NCI-H524 (cell line): ENCODE results near the gene TENM4.

Experiments used
- DNase-seq, 2 experiments: peaks; one replicate each; lab custom pipeline; 2025; lab: John Stamatoyannopoulos, UW

The TENM4 gene

DNA sequence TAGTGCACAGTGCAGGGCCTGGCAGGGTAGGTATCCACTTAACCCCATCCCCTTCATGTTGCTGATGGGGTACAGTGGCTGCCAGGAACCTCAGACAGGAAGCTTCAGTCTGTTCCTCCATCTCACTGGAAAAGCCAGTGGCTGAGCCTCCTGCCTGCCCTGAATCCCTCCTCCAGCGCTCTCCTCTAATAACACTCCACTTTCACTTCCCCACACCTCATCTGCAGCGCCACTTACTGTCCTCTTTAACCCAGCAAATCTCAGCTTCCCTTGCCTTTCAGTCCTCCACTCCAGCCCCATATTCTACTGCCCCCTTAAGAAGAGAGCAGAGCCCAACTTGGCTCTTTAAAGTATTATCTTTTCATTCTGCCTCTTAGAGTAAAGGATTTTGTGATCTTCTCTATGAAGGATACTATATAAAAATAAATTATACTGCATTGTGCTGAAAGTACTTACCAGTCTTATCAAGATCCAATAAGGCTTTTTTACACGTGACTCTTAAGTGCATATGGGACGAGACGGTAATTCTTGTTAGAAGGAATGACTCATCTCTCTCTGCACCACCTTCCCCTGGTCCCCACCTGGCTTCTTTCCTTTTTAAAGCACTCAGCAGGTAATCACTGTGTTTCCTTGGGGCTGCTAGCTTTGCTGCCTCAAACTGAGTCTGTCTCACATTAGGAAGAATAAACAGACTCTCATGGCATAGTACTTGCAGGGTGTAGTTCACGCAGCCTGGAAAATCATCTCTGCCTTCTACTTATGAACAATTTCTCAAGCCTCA is 628.1 kb downstream of the TENM4 start:
- DNase-seq: peak; percentile 11 to 60

DNA sequence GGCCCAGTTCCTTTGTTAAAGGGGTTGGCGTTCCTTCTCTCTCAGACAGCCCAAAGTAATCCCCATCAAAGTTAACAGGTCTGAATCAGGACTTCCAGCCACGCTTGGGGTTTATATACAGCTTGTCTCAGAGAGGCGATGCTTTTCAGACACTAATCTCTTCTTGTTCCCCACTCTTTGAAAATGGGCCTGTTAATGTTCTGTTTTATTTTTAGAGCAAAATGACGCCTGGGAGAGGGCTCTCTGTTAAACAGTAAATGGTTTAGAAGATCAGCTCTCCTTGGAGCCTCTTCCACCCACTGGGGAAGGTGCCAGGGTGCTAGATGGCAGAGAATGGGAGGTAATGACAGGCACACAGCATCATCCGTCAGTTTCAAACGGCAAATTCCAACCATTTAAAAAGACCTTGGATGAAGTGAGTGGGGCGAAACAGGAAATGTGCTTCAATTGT is 630.2 kb downstream of the TENM4 start:
- DNase-seq: no peak

DNA sequence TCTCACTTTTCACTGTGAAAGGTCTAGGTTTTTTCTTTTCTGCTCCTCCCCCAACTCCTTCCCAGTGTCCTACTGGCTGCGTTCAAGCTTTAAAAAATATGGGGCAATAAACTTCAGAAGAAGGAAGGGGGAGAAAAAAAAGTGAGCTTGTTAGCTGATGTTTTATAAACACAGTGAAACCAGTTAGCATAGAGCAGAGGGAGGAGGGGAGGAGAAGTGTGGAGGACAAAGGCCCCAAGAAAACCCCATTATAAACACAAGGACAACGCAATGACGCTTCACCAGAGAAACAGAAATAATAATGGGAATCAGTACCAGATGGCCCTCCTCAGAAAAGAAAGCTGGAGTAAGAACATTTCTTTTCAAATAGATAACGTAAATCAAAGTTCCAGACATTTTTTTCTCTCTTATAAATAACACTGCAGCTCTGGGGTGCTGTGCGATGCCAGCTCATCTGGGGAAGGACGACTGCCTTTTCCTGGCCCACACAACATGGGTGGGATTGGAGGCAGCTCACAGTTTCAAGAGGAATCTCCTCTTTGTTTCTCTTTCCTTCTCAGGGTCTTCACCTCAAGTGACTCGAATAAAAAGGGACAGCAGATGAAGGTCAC is 630.8 kb downstream of the TENM4 start:
- DNase-seq: no peak

GRCh38 chr11:78808923-78809322 is 631.9 kb downstream of the TENM4 start:
- peak; percentile 6 to 42 for DNase-seq

DNA sequence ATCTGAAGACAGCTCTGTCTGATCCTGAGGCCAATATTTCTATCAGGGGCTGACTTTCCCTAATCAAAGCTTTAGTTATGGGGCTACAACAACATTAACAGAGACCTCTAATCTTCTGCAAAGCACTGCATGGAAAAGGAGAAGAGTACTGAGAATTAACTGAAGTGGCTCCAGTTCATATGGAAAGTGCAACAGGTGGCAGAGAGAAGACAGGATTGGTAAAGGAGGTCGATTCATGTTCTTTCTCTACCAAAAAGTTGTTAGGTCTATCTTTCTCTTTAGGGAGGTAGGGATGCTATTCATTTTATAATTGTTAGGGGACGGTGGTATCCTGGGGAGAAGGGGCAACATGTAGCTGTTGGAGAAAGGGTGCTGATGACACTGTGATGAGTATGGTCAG is 633.5 kb downstream of the TENM4 start:
- DNase-seq: no peak

DNA sequence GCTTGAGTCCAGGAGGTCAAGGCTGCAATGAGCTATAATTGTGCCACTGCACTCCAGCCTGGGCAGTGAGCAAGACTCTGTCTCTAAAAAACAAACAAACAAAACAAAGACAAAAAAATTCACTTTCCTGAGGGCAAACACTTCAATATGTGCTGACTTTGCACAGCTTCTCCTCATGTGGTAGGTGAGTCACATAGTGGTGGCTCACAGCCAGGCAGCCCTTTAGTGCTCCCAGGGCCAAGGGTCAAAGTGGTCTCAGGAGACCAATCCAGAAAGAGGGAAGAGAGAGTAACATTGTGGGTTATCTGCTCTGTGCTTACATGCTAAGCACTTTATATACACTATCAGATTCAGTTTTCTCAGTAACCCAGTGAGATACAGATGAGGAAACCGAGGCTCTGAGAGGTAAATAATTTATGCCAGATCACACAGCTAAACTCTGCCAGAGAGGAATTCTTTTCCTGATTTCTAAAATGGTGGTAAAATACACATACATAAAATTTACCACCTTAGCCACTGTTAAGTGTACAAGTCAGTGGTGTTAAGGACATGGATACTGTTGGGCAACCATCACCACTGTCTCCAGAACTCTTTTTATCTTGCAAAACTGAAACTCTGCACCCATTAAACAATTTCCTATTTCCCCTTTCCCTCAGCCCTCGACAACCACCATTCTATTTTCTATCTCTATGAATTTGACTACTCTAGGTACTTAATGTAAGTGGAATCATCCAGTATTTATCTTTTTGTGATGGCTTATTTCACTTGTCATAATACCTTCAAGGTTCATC is 634.4 kb downstream of the TENM4 start:
- no peak for DNase-seq

GRCh38 chr11:78804991-78805390 is 635.8 kb downstream of the TENM4 start:
- DNase-seq: no peak

DNA sequence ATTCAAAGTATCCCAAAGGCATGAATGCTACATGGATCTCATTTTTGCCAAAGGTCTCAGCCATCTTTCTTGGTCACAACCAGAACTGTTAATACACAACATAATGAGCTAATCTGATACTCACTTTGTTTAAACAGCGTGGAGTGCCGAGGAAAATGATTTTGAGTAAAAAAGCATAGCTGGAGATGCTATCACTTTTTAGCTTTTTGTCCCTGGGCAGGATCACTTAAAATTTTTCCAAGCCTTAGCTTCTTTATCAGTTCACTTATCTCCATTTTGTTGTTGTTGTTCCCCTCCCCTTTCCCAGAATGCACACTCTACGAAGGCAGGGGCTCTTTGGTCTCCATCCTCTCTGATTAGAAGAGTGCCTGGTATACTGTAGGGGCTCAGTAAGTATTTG is 636.8 kb downstream of the TENM4 start:
- no peak for DNase-seq

- no peak for DNase-seq
Observed at GRCh38 chr11:78802058-78802761, 638.6 kb downstream of the TENM4 start.

DNA sequence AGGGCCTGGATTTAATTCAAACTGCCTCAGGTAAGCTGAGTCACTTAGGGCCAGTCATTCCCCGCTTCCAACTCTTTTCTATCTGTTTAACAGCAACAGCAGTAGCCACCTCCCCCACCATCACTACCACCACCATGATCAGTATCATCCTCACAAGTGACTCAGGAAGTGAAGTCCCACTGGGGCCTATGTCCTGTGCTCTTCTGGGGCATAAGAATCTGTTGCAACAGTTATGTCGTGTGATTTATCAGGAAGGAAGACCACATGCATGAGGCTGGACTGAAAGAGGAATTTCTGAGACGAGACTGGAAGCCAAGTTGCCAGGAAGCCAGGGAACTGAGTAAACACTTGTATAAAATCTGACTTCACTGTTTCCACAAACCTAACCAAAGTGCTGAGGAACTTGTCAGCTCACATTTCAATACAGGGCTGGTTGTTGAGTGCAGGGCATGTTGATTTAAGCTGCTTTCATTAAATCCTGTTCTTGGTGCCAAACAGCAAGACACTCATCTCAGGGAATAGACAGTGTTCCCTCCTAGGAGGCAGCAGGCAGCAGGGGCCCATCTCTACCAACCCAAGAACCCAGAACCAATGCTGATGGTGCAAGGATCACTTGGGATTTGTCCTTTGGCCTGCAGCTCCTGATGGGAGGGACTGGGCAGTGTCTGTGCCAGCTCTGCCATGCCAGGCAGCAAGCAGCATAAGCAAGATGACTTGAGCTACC is 639.5 kb downstream of the TENM4 start:
- no peak for DNase-seq

GRCh38 chr11:78800756-78801155 is 640.1 kb downstream of the TENM4 start:
- no peak for DNase-seq

- DNase-seq: no peak
Observed at GRCh38 chr11:78800096-78800690, 640.6 kb downstream of the TENM4 start.

- peak; percentile 33 to 51 for DNase-seq
Observed at GRCh38 chr11:78798663-78799062, 642.2 kb downstream of the TENM4 start.

GRCh38 chr11:78797559-78797958 is 643.3 kb downstream of the TENM4 start:
- DNase-seq: no peak

- DNase-seq: no peak
Observed at GRCh38 chr11:78796956-78797355, 643.9 kb downstream of the TENM4 start.

GRCh38 chr11:78795621-78796261 is 645.1 kb downstream of the TENM4 start:
- peak in 1 of 2 experiments; percentile 12 for DNase-seq

- no peak for DNase-seq
Observed at GRCh38 chr11:78791964-78792363, 648.9 kb downstream of the TENM4 start.

DNA sequence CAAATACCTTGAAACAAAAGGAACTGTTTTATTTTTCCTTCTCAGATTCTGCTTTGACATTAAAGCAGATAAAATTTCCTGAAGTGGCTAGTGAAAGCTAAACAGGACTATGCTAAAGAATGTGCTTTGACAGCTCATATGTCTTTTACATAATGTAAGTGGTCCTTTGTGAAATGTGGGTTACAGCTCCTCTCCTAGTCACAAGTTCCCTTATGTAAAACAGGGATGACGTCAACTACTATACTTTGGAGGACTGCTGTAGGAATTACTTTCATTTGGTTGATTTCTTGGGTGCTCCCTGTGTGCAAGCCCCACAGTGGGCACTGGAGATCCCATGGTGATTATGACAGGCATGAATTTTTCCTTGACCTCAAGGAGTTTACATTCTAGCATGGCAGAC is 649.6 kb downstream of the TENM4 start:
- no peak for DNase-seq

GRCh38 chr11:78790784-78791183 is 650.0 kb downstream of the TENM4 start:
- DNase-seq: no peak

DNA sequence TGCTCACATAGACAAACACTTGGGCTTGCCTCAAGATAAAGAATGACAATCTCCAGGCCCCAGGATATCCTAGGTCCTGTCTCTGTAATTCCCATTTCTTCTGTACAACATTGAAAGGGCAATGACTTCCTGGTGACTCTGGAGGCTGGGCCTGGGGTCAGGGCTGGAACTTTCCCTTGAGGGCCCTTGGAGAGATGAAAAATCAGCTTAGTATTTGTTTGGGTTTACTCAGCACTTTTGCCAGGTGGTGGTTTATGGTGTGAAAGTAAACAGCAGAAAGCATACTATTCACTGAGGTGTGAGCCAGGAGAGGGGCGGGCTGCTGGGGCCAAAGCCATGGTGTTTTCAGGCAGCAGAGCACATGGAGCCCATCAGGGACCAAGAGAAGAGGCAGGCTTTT is 651.5 kb downstream of the TENM4 start:
- DNase-seq: no peak

DNA sequence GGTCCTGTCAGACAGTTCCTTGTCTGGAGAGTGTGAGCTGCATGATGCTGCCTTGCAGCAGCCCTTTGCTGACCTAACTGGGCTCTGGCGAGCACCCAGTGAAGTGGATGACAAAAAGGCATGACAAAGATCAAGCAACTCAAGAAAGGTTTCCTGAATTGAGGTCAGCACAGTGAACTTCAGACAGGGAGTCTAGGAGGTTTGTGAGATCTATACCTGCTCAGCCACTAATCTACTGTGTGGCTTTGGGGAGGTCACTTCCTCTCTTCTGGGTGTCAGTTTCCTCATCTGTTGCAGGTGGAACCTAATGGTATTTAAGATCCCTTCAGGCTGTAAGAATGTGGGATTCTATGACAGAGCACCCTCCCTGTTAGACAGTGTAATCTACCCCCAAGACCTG is 652.3 kb downstream of the TENM4 start:
- no peak for DNase-seq
